ENCODE measurements around the gene CCNE1.

CCNE1 gene

DNA sequence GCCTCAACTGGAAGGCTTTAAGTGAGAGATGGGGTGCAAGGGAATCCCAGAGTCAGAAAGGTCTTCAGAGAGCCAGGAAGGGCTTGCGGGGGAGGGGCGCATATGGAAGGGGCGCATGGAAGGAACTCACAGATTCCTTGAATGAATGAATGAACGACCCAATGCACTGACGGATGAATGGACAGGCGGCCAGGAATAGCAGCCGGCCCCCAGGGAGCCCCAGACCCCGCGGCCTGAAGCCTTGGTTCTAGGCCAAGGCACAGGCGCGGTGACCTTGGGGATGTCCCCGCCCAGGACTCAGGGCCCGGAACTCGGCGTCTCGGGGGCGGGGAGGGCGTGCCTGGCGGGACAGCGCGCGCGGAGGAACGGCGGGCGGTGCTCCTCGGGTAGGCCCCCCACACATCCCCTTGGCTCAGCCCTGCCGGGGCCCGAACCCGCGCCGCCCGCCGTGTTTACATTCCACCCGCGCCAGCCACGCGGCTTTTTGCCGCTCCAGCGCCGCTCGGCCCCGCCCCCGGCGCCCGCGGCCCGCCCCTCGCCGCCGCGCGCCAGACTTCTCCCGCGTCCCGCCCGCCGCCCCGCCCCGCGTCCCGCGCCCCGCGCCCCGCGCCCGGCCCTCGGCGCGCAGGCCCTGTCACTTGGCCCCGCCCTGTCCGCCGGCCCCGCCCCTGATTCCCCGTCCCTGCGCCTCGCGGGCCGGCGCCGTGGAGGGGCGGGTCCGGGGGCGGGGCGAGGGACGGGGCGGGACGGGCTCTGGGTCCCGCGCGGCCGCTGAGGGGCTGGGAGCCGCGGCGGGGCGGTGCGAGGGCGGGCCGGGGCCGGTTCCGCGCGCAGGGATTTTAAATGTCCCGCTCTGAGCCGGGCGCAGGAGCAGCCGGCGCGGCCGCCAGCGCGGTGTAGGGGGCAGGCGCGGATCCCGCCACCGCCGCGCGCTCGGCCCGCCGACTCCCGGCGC lies at the start of gene CCNE1:
CCNE1 (plus strand) TSS at position 867 of the 955 bp plus-strand sequence. CDS start 565 bp downstream, outside the sequence.
- peak; percentile 98 for DNase-seq

DNA sequence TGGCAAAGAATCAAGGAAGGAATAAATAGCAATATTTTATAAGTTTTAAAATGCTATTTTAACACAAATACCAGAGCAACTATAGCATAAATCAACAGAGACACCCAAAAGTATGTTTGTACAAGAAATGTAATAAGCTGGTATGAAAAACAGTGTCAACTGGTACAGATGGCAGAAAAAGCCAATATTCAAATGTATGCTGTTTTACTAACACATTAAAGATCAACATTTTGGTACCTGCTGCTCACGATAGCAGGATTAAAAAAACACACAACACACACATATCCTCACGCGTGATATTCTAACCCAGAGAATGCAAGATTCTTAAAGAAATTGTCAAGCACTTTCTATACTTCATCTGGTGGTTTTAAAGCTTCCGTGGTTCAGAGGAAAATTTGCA lies 48.6 kb upstream of the CCNE1 start:
- no peak for DNase-seq

DNA sequence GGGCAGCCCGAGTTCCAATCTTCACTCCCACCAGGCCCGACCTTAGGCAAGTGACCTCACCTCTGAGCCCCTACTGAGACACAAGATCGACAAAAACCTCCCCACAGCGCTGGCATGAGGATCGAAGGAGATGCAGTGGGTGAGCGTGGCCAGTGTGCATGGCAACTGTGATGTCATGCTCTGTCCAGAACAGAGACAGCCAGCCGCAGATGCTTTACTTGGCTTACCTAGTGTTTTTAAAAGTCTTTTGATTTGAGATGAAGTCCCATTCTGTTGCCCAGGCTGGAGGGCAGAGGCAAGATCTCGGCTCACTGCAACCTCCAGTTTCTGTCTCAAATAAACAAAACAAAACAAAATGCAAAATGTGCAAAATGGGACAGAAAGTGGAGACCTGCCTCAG lies 47.4 kb upstream of the CCNE1 start:
- DNase-seq: no peak

DNA sequence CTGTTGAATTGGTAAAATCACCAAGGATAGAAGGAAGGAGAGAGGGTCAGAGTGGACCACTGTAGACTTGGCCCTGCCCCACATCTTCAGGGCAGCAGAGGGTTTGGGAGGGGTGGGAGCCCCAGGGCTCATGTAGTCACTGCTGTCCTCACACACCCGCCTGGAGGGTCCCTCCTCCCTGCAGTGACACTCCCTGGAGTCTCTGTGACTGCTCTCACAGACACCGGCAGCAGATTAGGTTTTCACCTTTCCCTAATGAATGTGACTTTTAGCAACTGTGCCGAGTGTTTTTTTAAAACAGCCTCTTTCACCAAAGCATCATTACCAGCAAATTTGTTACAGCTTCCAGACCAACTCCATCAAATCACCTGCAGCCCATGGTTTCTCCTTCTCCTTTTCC lies 45.7 kb upstream of the CCNE1 start:
- DNase-seq: no peak

DNA sequence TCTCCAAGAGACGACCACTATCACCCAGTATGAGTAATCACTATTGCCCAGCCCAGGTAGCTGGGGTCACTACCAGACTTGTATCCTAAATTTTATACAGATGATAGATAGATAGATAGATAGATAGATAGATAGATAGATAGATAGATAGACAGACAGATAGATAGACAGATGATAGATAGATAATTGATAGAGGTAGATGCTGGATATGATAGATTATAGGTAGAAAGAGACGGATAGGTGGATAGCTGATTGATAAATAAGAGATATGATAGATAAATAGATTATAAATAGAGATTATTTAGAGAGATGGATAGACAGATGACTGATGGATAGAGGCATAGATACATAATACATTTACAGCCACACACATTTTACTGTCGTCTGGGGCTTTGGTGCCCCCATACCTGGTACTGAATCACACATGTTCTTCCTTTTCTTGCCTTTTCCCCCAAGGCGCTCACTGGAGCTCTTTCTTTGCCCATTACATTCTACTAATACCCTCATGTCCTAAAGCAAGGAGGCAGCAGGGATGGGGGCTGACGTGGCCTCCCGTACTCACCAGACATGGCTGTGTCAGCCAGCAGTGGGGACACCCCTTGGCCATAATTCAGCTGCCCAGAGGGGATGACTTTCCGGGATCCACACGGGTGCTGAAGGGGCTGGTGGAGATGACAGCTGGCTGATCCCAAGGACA lies 44.6 kb upstream of the CCNE1 start:
- no peak for DNase-seq

DNA sequence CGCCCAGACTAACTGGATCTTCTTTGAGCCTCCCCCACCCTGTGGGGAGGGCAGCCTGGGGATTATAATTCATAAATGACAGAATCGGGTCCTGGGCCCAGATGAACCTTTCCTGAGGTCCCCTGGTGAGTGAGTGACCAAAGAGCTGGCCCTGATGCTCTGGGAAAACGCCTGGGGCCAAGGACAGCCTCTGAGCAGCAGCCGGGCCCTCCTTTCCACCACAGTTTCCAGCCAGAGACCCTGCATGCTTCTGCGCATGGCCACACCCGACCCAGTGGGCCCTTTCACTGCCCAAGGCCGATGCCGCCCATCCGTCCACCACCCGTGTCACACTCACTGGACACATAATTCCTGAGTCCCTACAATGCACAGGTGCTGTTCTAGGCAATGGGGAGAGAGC lies 43.6 kb upstream of the CCNE1 start:
- no peak for DNase-seq

DNA sequence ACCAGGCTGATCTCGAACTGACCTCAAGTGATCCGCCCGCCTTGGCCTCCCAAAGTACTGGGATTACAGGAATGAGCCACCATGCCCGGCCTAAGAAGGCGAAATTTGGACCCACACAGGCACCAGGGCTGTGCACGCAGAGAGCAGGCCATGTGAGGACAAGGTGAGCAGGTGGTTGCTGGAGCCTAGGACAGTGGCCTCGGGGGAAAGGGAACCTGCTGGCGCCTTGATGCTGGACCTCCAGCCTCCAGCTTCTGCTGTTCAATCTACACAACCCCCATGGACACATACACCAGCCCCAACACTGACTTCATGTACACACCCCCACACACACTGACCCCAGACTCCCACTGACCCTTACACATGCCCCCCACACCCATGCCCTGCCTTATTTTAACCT lies 41.8 kb upstream of the CCNE1 start:
- DNase-seq: no peak

DNA sequence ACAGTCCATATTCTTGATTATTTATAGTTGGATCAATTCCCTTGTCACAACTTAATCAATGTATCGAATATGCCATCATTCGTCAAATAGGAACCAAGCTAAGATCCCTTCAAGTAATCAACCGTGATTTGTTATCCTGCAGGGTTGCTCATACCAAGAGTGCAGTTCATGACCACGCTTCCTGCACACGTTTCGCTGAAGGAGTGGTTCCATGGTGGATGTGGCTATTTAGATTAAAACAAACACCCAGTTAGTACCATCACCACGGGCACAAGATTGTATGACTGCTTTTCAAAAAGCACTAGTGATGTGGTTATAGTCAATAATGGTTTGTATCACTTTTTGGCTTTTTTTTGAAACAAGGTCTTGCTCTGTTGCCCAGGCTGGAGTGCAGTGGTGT lies 41.1 kb upstream of the CCNE1 start:
- no peak for DNase-seq

DNA sequence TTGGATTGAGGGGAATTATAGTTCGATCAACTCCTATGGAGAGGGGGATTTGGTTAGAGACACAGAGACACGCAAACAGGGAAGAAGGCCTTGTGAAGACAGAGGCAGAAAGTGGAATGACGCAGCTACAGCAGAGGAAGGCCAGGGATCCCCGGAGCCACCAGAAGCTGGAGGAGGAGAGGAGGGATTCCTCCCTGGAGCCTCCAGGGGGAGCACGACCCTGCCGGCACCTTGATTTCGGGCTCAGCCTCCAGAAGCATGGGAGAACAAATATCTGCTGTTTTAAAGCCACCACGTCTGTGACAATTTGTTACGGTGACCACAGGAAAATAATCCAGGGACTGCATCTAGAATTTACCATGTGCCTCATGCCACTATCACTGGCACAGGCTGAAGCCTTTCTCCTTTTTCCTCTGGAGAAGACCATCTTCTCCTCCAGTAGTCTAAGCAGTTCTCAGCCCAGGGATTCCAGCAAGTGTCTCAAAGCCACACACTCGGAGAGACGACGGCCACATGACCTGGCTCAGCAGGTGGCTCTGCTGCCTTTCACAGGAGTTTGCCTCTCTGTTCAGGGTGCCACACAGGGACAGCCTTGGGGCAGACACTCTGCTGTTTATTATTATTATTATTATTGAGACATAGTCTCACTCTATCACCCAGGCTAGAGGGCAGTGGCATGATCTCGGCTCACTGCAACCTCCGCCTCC lies 39.9 kb upstream of the CCNE1 start:
- DNase-seq: peak; percentile 46

DNA sequence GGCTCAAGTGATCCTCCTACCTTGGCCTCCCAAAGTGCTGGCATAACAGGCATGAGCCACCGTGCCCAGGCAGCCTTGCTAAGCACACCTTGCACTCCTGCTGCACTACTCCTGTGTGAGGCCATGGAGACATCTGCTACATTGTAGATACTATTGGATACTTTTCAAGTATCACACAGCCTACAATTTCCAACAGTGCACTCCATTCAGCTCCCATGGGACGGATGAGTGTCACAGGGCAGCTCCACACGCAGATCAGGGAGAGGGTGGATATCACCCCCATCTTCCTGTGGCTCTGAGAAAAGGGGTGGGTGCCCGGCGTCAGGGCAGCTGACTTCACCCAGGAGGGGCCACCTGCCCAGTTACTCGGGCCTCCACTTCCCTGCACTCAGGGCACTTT lies 39.1 kb upstream of the CCNE1 start:
- no peak for DNase-seq

DNA sequence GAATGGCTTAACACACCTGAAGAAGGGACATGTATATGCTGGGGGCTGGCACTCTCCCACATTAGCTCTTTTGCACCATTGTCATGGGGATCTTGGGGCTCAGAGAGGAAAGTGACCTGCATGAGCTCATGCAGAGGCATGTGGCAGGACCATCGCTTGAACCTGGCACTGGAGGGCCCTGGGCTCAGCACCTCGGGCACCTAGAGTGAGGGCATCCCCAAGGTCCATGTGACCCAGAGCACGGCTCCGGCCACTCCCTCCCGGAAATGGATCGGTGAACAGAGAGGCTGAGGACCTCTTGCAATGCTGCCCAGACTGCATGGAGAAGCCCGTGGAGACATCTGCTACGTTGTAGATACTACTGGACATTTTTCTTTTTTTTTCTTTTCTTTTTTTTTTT lies 38.6 kb upstream of the CCNE1 start:
- DNase-seq: no peak

DNA sequence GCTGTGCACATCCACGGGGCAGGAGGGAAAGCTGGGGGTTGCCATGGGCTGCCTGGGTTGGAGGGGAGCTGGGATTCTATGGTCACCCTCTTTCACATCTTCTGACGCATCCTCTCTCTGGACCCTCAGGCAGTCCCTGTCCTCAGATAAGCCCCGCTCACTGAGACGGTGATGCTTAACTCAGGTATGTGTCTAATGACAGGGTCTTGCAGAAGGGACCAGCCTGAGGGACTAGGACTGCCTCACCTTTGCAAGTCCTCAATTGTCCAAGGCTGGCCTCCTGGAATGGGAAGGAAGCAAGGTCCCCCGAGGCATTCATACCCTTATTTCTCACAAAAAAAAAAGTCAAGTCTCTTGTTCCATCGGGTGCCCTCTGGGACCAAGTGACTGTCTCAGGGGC lies 37.7 kb upstream of the CCNE1 start:
- DNase-seq: no peak

DNA sequence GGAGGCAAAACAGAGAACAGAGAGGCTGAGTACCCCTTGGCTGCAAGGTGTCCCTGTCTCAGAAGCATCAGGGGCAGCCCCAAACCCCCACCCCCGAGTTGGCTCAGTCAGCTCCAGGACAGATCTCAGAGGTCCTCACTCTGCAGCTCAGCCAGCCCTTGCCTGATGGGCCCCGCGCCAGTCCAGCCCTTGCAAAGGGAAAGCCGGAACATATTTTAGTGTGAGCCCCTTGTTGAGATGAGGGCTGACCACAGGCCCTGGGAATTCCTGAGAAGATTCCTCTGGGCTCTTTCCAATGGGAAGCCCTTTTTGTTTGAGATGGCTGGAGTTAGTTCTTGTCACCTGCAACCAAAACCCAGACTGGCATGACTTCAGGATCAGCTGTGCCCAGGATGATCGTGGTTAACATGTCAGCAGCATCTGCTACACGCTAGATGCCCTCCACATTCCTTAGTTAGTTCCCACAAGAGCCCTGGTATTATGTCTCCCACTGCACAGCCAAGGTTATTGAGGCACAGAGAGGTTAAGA lies 33.9 kb upstream of the CCNE1 start:
- DNase-seq: no peak

DNA sequence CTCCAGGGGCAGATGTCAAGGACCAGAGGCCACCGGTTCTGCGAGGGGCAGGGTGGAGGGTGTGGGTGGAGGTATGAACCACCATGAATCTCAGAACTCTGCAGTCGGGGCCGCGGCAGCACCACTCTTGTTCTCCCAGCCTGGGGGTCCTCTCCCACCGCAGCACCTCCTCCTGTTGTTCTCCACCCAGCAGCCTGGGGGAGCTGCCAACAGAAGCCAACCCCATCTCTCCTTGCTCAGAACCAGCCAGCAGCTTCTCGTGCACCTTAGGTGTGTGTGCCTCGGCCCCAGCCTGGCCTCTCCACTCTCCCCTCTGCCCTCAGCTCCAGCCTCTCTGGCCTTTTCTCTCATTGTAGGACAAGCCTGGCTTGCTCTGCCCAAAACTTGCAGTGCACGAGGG lies 31.9 kb upstream of the CCNE1 start:
- DNase-seq: no peak

DNA sequence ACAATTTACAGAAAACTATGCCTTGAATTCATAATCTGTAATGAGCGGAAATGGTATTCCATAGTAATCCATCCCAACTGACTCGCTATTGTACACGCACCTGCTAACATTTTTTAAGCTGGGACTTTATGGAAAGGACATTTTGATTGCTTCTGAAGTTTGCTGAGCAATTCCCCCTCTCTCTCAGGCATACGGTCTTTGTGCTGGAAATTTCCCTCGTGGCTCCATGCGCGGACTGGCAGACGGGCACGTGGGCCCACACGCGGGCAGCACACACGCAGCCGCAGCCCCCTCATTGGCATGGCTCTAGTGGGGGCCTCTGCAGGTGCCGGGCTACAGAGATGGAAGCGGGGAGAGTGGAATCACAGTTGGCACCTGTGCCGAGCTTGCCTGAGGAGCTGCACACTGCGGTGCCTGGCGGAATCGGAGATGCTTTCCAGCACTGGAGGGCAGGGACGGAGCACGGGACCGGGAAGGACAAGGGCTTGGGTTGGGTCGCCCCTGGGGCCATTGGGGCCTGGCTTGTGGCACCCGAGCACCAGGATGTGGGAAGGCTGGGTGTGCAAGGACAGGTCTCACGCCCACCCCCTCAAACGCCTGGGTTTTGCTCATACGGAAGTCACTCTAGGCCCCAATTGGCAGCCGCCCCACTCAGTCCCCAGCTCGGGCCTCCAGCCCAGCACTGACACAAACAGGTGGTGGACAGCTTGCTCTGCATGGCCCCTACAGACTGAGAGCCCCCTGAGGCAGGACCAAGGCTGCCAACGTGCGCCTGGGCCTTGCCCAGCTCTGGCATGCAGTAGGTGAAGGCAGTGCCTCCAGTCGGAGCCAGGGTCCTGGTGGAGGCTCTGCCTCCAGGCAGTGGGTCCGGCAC lies 30.2 kb upstream of the CCNE1 start:
- DNase-seq: no peak

DNA sequence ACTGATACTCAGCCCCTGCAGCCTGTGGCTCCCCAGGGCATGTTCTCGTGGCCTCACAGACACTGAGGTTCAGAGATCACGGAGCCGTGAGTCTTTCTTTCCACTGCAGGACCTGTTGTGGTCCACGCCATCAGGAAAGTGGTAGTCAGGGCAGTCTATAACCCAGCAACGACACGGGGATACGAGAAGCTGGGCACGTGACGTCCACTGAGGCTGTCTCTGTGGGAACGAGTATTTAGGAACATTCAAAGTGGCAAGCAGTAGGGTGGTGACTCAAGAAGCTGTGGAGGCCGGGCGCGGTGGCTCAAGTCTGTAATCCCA lies 29.6 kb upstream of the CCNE1 start:
- no peak for DNase-seq

DNA sequence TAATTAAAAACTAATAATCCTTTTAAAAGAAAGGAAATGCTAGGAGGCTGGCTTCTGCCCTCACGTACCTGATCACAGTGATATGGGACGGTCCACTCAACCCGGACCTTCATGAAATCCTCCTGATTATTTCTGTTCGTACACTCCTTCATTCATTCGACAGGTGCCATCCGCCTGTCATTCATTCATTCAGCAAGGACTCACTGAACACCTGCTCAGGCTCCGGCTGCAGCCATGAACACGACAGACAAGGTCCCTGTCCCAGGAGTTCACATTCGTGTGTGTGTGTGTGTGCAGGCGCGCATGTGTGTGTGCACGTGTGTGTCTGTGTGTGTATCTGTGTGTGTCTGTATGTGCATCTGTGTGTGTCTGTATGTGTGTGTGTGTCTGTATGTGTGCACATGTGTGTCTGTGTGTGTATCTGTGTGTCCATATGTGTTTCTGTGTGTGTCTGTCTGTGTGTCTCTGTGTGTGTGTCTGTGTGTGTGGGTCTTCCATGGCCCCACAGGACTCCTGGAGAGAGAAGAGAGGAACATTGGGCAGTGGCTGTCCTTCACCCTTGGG lies 28.1 kb upstream of the CCNE1 start:
- no peak for DNase-seq

DNA sequence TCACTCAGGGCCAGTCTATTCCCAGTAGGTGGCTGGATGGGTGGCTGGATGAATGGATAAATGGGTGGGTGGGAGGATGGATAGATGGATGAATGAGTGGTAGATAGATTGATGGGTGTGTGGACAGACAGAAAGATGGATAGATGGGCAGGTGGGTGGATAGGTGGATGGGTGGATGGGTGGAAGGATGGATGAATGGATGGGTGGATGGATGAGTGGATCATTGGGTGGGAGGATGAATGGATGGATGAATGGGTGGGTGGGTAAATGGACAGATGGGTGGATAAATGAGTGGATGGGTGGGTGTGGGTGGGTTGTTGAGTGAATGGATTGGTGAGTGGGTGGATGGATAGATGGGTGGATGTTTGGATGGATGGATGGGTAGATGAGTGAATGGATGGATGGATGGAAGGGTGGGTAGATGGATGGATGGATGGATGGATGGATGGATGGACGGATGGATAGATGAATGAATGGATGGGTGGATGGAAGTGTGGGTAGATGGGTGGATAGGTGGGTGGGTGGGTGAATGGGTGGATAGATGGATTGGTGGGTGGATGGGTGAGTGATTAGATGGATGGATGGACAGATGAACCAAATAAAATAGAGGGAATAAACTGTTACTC lies 27.1 kb upstream of the CCNE1 start:
- no peak for DNase-seq

DNA sequence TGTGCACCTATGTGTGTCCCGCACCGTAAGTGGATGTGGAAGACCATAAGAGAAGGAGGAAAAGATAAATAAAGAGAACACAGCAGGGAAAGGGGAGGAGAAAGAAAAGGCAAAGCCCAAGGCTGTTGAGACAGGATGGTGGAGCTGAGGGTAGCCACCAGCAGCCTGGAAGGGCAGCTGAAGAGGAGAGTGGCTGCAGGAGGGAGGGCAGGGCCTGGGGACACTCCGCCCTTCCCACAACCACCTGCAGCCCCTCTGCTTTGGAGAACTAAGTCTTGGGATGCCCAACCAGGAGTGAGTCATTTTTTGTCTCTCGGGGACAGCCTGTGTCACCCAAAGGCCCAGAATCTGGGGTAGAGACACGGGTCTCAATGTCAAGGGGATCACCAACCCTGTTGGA lies 26.4 kb upstream of the CCNE1 start:
- no peak for DNase-seq

DNA sequence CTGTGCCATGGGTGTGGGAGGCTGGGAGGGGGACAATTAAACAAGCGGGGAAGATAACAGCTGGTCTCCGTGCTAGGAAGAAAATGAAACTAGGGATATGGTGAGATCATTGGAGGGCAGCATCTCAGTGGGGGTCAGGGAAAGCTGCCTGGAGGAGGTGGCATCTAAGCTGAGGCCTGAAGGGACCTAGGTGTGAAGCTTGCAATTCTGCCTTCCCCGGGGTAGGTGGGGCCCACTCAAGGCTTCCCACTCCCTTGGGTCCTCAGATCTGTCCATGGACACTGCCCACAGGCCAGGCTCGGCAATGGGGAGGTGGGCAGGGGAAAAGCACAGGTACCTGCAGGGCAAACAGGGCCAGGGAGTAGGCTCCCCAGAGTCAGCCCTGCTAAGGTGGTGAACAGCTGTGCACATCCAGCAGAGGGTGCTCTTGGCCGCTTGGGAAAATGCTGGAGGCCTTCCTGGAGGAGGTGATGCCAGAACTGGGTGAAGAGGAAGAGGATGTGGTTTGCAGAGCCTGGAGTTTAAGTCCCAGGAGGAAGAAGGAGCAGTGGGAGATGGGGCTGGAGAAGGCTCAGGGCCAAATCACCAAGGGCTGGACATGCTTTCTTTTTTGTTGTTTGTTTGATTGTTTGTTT lies 25.7 kb upstream of the CCNE1 start:
- peak; percentile 38 for DNase-seq

DNA sequence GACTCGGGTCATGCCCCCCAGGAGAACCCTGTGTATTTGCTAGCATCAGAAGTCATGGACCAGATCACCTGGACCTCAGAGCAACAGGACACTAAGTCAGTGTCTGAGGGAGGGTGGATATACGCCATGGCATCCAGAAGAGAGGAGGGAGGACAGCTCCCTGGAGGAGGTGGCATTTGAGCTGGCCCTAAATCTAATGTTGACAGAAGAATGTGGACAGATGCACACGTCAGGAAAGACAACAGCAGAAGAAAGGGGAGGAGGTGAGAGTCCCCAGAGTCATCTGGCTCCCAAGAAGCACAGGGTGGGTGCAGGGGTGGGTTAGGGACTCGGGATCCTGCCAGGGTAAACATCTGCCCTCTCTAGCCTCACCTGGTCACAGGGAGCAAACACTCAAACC lies 24.5 kb upstream of the CCNE1 start:
- no peak for DNase-seq
